Activated naive CD4-positive, alpha-beta T cell treated with anti-CD3 and anti-CD28 coated beads, Interleukin-2, amount 50 U/mL, for 16 hours (primary cell): ENCODE results near the gene RETREG1.

Experiments
- DNase-seq: peaks from one replicate; pipeline ENCODE4 v3.0.0-alpha.2; 2020

RETREG1 gene

DNA sequence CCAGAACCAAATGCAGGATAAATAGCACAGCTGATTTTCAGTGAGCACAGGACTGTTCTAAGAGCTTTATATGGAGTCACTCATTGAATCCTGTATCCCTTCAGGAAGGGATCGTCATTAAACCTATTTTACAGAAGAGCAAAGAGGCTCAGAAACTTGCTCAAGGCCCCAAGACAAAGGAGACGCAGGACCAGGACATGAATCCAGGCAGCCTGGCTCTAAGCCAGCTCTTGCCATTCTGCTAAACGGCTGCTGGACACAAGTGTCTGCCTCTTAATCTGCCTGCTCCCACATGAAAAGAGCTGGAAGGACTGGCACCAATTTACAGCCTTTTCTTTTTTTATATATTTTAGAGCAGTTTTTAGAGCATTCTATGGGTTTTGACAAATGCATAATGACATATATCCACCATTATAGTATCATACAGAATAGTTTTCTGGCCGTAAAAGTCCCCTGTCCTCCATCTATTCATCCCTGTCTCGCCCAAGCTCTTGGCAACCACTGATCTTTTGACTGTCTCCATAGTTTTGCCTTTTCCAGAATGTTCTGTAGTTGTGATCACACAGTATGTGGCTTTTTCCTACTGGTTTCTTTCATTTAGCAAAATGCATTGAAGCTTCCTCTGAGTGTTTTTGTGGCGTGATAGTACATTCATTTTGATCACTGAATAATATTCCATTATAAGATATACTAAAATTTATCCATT is 37.5 kb downstream of the RETREG1 start:
- DNase-seq: no peak

DNA sequence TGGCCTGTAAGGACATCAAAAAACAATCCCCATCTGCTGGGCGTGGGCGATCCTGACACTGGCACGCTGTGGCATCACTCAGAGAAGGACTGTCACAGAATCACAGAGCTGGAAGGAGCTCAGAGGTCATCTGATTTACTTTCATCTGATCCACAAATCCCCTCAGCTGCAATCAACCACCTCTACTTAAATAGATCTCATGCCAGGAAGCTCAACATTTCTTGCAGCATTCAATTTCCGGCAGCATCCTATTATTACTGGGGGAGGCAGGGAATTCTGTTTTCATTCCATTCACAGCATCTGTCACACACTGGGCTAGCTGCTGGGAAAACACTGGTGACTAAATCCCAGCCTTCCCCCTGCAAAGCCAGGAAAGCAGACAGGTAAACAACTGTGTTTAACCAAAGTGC is 38.3 kb downstream of the RETREG1 start:
- DNase-seq: no peak

- no peak for DNase-seq
These were observed 39.1 kb downstream of the RETREG1 start for GRCh38 chr5:16577677-16578076.

GRCh38 chr5:16574789-16575721 is 41.7 kb downstream of the RETREG1 start:
- no peak for DNase-seq

- DNase-seq: no peak
These were observed 43.4 kb downstream of the RETREG1 start for GRCh38 chr5:16573401-16573800.

GRCh38 chr5:16572289-16573015 is 44.3 kb downstream of the RETREG1 start:
- DNase-seq: no peak

- no peak for DNase-seq
These were observed 45.8 kb downstream of the RETREG1 start for GRCh38 chr5:16571016-16571415.

- no peak for DNase-seq
These were observed 46.5 kb downstream of the RETREG1 start for GRCh38 chr5:16570121-16570815.

DNA sequence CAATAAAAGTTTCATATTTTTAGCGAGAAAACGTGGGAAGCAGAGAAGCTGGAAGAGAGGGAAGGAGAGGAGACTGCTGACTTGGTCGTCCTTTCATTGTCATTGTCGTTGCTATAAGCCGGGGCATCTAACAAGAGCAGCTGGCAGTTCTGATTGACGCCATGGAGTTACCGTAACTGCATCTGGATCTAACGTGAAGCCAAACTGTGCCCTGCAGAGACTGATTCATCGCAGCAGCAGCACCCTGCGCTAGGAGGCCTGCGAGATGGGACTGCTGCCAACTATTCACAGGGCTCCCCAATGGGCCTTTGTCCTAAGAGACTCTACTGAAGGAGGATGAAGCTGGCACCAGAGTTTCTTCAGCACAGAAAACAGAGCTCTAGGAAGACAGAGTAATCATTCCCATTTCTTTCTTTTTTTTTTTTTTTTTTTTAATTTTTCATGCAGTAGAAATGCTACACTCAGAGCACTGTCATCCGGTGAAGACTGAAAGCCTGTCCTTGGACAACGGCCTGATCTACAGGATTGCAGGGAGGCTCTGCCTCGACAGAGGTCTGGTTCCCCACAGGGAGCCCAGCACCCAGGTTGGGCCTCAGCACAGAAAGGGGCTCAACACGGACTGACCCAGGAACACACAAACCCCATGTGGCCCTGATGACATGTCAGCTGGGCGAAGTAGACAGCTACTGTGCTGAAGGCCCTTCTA is 47.8 kb downstream of the RETREG1 start:
- DNase-seq: no peak

- DNase-seq: no peak
These were observed 49.4 kb downstream of the RETREG1 start for GRCh38 chr5:16567365-16567764.

DNA sequence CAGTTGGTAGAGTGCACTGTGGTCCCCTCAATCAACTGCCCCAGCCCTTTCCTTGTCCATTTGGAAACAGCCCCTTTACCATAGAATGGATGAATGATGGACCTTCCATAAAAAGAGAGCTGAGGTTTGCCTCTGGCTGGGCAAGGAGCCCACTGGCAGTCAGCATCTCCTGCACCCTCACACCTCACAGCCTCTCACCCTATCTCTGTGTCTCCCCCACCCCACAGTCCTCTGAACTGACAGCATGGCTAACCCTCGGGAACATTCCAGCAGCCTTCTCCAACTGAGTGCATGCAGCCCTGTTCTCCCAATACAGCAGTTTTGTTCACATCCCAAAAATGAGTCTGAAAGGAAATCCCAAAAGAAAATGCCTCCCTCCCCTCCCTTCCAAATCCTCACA is 51.7 kb downstream of the RETREG1 start:
- no peak for DNase-seq

- no peak for DNase-seq
These were observed 52.4 kb downstream of the RETREG1 start for GRCh38 chr5:16564248-16564867.

GRCh38 chr5:16563686-16564085 is 53.1 kb downstream of the RETREG1 start:
- no peak for DNase-seq

- no peak for DNase-seq
These were observed 55.1 kb downstream of the RETREG1 start for GRCh38 chr5:16561660-16562059.

GRCh38 chr5:16559702-16560101 is 57.1 kb downstream of the RETREG1 start:
- DNase-seq: no peak

DNA sequence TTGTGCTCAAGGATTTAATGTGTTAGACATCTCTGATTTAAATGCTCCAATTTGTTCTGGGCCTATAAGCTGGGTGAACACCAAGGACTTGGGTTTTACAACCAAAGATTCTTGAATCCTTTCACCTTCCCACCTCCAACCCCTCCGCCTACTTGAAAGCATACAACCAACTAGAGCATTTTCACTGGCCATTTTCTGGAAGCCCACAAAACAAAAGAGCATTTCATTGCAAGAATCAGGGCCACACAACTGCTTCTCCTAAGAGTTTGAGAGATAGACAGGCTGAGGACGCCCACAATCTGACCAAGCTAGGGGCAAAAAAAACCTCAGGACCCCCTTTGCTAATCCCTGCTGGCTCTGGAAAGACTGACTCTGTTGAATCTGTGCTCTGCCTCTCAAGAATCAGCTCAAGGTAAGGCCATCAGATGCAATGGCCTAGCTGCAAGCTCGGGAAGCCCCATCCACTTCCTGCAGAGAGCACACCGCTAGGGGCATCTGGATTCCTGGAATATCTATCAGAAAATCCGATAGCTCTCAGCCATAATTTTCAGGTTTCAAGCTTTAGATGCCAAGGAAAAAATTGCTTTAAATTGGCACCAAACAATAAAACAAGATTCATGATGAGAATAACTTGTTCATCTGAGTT is 57.7 kb downstream of the RETREG1 start:
- DNase-seq: no peak

GRCh38 chr5:16557477-16557876 is 59.3 kb downstream of the RETREG1 start:
- no peak for DNase-seq

GRCh38 chr5:16554110-16554509 is 62.7 kb downstream of the RETREG1 start:
- DNase-seq: no peak

DNA sequence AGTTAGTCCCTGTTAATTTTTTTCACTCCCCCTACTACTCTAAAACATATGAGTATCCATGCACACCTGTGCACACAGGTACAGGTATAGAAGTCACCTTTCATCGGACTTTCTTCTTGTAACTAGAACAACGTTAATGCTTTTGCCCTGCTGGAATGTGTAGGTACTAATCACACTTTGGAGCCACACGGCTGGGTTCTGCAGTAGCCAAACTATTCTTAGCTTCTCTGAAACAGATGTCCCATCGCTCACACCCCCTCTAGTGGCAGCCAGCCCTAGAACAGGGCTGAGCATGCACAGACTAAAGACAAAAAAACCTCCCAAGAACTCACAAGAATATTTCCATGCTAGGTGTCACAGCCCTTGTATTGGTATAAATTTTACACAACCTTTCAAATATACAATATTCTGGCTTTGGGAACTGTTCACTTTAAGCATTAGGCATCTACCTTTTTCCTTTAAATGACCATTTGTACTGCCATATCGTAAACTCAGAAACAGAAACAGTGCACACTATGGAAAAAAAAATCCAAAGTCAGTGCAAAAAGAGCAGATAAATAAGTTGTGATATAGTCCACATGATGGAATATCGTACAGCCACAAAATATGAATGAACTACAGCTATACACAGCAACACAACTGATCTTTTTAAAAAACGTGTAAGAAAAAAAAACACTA is 64.0 kb downstream of the RETREG1 start:
- peak; percentile 68 for DNase-seq

GRCh38 chr5:16551628-16552027 is 65.2 kb downstream of the RETREG1 start:
- no peak for DNase-seq
